HG02678 (cell line): ENCODE data around the gene CDC25C.
A peak's percentile ranks its signal among the peaks of the same experiment; 100 is the strongest.
"Not testable (repeated sequence)": the region's sequence is repeated elsewhere in the genome, so short reads cannot be mapped to it uniquely, and the experiment has no call there.

Experiments
- ATAC-seq: cut with Tn5 transposase; IDR thresholded peaks from one replicate; pipeline ENCODE4 v1.9.1; 2021; ENCODE audit warnings: mild to moderate bottlenecking, moderate library complexity; ENCODE audit not compliant: unreplicated experiment

The CDC25C gene

DNA sequence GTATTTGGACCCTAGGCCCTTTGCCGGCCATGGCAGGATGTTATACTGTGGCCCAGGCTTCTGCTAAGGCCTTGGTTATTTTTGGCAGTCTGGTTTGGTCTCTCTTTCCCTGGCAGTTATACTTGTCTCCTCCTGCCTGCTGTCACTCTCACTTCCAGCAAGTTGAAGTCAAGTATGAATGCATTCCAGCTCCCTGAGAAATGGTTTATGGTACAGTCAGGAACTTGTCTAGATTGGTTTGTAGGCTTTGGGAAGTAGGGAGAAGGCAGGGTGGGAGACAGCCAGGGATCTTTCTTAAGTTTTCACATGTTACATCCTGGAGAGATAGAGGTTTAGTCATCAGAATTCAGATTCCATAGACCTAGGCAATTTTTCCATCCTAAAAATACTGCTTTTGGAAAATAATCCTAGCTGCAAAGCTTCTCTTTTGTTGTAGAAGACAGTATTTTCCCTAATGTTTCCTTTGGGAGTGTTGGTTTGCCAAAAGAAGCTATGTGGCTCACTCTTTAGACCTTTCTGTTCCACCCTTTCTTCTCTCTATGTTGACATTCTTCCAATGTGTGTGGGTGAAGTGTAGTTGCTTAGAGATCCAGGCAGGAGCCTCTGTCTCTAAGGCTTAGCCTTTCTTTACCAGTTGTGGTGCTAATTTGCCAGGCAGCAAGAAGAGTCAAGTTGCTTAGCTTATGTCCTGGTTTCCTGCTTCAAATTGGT lies 18.4 kb upstream of the CDC25C start:
- ATAC-seq: no peak

DNA sequence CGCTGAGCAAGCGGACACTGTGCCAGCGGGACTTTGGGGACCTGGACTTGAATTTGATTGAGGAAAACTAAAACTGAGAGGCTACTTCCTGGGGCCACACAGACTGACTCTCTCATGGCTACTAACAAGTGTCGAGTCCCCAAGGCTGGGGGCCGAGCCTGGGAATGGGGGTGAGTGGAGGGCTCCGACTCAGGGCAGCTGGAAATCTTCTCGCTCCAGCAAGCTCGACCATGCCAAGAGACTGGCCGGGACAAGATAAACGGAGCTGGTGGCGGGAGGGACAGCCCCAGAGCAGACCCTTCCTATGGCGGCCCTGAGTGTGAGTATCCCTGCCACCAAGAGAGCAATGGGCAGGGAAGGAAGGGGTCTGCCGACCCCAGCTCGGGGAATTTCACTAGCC lies 15.3 kb upstream of the CDC25C start:
- no peak for ATAC-seq

DNA sequence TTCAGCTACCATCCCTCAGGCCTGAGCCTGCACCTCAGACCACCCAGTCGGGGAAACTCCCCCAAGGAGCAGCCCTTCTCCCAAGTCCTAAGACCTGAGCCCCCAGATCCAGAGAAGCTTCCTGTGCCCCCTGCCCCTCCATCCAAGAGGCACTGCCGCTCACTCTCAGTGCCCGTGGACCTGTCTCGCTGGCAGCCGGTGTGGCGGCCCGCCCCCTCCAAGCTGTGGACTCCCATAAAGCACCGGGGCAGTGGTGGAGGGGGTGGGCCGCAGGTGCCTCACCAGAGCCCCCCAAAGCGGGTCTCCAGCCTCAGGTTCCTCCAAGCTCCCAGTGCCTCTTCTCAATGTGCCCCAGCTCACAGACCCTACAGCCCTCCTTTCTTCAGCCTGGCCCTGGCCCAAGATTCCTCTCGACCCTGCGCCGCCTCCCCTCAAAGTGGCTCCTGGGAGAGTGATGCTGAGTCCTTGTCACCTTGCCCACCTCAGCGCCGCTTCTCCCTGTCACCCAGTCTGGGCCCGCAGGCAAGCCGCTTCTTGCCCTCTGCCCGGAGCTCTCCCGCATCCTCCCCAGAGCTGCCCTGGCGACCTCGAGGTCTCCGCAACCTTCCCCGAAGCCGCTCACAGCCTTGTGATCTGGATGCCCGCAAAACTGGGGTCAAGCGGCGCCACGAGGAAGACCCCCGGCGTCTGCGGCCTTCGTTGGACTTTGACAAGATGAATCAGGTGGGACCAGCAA lies 13.5 kb upstream of the CDC25C start:
- no peak for ATAC-seq

DNA sequence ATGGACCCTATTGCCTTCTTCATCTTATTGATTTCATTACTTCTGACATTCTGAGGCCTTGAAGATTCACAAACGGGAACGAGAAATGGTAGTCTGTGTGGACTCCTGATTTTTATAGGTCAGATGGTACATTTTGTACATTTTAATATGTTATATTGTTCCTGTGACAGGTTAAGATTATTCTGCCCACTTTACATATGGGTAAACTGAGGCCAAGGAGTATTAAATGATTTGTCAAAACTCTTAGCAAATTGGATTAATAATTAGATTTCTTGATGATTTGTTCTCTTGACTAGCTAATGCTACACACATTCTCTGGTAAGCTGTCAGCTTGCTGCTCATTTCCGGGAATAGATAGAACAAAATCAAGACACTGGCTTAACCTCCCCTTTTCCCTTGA lies 8.4 kb upstream of the CDC25C start:
- ATAC-seq: no peak

DNA sequence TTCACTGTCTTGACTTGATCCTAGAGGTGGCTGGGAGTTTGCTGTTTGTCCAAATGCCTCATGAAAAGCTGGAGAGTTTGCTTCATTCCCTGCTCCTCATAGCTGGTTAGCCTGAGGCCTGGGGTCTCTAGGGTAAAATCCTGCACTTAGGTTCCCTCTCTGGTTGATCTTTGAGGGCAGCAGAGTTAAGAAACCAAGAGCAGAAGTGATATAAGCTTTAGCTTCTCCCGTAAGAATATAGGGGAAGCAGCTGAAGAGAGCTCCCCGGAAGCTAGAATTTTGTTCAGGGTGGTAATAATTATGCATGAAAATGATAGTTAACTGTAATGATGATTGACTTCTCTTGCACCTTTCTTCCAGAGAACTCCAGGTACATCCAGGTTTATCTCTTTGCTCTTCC lies 7.9 kb upstream of the CDC25C start:
- no peak for ATAC-seq

DNA sequence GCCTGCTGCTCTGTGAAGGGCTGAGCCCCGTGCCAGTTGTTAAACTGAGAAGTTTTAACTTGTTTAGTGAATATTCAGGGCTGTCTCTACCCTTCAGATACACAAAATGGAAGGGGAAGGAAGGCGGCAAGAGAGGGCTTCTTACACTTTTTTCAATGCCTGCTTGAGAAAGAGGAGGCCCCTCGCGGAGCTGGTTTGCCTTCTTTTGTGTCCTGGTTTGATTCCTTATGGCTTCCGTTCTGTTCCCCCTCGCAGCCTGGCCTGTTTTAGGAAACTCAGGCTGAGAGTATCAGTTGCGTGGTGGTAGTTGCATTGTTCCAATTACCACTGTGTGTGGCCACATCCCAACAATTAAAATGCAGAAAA lies 7.5 kb upstream of the CDC25C start:
- ATAC-seq: no peak

DNA sequence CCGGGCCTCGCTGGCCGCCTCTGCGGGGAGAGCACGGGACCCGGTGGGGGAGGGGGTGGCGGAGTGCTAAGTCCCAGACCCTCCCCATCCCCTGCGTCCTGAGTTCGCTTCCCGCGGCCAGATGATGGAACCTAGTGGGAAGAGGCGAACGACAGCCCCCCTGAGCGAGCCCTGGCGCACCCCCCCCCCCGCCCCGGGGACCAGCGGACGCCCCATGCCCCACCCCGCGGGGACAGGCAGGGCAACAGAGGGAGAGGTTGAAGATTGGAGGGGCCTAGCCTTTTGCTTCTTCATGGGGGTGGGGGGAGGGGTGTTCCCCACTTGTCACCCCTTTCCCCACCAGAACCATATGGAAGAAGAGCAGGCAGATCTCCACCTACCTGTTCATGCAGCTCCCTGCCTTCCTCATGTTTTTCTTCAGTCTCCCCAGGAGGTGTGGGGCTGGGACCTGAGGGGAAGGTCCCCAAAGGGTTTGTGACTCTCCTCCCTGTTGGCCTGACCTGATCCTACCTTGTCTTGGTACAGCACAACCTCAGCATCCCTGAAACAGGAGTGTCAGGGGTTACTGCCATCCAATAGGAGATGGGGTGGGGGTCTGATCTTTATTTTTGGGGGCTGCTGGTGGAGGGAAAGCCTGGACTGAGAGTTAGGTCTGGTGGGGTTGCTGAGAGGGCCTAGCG lies 6.9 kb upstream of the CDC25C start:
- no peak for ATAC-seq

DNA sequence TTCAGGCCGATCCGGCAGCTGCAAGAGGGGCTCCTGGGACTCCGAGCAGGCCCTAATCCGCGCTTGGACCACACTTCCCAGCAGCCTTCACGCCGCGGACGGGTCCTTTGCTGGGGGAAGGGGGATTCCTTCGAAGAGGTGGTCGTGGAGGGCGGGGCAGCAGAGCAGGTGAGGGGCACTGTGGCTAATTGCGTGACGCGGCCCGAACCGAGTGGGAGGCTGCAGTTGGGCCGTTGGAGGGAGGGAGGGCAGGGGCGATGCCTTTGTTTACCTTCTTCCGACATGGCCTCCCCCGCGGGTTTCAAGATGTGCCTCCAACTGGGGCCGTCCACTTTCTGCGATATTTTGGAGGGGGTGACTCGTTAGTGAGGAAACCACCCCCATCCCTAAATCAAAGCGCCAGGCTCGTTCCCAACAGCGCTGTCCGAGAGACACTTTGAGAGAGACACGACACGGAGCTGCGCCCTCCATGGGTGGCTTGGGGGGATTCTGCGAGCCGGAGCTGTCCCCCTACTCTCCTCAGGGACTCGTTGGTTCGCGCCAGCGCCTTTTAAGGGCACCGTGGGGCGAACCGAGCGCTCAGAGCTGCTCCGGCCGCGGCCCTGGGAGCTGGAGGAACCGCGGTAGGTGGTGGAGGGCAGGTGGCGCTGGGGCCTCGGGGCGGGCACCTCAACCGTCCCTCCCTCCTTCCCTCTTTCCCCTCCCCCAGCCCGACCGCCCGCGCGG lies 6.2 kb upstream of the CDC25C start, which contains the start of gene FAM53C:
TSS of gene FAM53C (plus strand) at position 582 of the 726 bp plus-strand sequence. CDS start 3,070 bp downstream, outside the sequence.
- ATAC-seq: peak; percentile 83

DNA sequence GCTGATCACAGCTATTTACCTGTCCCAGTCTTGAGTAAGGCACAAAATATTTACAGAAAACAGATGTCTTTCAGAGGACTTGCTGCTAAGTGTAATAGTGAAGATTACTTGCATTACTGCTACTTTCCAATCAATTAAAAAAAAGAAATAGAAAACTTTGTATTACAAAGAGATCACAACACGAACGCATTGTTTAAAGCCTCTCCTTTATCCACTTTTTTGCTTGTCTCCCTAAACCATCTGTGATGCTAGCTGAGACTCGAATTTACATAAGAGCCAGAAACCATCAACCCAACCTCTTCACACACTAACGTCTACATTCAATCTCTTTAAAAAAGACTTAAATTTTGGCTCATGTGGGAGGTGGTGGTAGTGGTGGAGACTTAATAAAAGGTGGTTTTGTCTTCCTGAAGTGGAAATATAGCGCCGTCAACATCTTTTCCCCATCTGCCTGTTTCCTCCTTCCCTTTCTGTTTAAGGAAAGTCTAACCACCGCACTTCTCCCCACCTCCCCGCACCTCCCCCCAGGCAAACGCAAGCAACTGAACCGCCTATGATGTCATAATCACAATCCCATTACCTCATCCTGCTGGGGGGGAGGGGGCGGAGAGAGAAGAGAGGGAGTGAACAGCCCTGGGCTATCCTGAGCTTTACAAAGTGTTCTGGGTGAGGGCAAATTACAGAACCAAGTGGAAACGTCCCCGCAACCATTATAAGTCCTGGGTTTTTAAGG lies 5.5 kb upstream of the CDC25C start:
- peak; percentile 11 for ATAC-seq

DNA sequence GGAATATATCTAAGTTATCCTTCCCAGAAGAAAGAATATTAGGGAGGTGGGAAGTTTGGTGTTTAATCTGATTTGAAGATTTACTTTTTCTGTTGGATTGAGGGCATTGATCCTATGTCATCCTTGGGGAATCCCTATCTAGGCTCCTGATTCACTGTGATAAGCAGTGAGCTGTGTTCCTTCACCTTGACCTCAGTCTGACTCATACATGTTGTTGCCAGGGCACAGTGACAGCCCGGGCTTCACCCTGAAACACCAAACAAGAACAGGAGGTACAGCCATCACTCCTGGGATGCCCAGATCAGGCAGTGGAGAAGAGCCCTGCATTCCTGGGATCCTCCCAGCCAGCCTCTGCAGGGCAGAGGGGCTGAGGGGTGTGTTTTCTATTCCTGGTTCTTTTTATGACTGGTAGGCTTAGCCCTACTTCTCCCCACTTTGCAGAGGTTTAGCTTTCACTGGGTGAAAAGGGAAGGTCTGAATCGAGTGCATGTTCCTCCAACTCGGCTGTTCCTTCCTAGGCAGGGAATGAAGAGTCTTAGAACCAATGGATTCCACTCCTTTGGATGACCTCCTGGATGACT lies 3.4 kb upstream of the CDC25C start:
- ATAC-seq: no peak

DNA sequence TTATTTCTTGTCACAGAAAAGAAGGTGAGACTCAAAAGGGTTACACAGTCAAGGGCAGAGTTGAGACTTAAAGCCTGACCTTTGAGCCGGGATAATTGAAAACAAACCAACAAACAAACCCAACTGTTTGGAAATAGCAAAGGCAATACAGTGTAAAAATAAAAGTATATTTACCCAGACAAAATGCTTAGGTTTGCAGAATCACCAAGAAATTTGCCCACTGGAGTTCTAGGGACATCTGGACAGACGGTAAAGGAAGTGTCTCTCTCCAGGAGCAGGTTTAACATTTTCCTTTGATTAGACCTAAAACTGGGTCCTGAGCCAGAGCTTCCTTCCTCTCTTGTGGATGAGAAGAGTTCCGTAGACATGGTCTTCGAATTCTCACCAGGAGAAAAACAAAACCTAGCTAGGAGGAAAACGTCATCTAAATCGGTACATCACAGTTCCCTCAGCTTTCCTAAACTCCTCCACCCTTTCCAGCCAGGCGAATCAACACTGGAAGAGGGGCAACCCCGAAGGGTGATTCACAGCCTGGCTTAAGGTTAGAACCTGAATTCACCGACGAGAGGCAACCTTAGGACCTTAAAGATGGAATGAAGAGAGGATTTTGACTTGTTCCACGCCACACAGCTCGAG lies 673 bp downstream of the CDC25C start:
- no peak for ATAC-seq

DNA sequence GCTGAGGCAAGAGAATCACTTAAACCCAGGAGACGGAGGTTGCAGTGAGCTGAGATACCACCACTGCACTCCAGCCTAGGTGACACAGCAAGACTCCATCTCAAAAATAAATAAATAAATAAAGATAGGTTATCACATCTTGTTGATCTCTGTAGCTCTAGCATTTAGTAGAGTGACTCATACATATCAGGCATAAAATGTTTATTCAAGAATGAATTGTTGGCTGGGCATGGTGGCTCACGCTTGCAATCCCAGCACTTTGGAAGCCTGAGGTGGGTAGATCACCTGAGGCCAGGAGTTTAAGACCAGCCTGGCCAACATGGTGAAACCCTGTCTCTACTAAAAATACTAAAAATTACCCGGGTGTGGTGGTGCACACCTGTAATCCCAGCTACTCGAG lies 13.4 kb downstream of the CDC25C start:
- not testable (repeated sequence) for ATAC-seq

DNA sequence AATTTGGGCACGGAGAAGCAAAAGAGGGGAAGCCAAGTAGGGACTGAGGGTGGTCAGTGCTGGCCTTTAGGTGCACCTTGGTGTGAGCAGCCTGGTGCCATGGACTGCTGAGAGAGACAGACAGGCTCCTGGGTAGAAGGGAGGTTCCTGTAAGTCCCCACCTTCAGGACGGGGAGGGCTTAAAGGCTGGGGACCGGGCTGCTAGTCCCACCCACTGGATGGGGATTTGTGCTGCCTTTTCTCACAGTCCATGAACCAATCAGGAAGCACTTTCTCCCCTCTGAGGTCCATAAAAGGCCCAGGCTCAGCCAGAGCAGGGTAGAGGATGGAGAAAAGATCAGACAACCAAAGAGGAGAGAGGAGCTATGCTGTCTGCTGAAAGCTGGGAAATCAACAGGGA lies 15.2 kb downstream of the CDC25C start:
- ATAC-seq: no peak

DNA sequence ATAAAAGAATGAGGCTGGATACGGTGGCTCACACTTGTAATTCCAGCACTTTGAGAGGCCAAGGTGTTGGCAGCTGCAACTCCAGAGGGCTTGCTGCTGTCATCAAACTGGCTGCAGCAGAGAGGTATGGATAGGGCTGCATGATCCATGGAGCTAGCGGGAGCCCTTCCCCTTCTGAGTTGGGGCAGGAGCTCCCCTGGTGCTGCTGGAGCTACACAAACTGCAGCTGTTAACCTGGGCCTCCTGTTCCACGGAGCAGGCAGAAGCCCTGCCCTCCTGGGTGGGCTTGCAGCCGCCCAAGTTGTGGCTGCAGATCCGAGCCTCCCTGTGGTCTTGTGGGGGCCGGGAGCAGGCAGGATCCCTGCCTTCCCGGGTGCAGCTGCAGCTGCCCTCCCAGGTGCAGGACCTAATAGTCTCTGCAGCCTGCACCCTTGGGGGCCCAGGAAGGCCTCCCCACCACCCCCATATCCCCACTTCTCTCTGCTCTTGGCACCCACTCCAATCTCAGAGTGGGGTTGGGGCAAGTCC lies 15.8 kb downstream of the CDC25C start:
- no peak for ATAC-seq

DNA sequence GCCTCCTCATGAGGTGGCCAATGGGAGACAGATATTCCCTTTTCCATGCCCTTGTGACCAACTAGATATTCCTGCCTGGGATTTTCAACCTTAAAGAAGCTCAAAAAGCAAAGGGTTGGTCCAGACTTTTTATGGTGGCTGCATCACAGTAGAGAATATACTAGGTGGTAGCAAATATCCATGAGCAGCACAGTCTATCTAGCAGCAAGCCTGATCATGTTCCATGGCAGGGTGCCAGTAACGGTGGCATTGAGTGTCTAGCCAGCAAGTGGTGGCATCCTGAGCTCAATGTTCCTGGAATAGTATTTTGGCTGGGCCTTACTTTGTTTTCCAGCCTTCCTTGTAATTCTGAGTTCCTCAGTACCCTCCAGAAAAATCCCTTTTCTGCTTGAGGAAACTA lies 25.8 kb downstream of the CDC25C start:
- ATAC-seq: no peak

DNA sequence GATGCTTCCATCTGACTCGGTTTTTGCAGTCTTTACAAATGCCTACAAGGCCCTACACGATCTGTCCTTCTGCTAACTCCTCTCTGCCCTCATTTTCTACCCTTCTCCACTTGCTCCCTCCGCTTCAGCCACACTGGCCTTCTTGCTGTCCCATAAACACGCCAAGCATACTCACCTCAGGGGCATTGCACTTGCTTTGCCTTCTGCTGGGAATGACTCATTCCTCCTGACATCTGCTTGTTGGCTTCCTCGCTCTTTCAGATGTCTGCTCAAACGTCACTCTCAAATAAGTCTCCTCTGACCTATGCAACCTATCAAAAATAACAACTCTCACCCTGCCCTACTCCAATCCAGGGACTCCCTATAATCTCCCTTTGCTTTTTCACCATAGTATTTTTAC lies 28.2 kb downstream of the CDC25C start:
- ATAC-seq: no peak

DNA sequence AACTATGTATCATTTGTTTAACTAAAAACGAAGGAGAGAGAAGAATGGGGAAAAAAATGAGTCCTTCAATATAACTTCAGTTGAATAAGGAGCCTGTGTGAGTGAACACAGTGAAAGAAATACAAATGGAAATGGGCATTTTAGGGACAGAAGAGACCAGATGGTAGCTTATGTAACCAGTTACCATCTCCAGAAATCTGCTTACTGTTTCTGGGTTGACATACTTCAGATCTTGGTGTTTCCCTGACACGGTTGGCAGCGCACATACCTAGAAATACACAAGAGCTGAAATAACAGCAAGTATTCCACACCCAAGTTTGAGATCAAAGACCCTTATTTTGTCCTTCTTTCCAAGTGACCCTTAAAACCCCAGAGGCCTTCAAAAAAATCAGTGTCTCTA lies 42.3 kb downstream of the CDC25C start:
- no peak for ATAC-seq

DNA sequence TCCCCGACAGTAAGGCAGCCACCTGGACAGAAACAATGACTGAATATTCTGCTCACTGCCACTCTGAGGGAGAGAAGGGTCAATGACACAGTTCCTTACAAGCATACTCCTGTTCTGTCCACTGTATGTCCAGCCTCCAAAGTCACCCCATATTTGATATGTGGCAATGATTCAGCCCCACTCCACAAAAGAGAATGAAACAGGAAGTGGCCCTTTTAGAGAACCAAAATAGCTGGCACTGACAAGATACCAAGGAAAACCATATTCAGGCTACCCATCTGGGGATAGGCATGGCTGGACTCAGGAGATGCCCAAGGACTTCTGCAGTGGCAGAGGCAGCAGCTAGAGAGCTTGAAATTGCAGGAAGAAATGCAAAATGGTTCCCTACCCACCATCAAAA lies 44.4 kb downstream of the CDC25C start:
- no peak for ATAC-seq

DNA sequence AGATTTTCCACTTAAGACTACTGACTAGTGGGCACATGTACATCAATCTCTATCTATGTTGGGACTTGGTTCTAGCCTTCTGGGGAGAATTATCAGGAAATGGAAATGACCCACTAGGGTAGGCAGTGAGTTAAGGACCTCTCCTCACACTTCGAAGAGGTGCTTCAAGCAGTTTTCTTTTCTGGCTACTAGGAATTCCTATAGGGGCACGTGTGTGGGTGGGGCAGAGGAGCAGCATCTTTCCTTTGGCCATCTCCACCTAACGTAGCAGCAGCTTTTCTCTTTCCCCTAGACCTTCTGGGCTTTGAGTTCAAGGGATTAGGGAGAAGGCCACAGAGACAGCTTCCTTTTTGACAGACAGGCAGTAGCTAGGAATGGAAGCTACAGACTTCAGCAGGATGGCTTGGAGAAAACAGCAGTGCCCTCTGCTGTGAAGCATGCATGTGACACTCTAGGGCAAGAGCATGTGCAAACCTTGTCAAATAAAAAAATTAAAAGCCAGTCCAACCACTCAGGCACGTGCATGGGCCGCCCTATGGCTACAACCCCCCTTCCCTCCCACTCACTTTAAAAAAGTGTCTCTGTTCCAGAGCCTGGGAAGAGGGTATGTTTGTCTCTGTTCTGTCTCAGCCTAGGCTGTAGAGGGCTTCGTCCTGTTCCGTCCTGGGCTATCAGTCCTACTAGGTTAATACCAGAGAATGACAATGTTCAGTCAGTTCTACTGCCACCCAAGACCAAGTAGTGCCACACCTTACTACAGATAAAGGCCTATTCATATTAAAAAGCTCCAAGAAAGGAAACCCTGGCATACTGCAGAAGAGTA lies 48.5 kb downstream of the CDC25C start:
- no peak for ATAC-seq
